GM19328 (cell line): Measurements from ENCODE around the gene BLACAT1.
"Not testable (repeated sequence)": the region's sequence is repeated elsewhere in the genome, so short reads cannot be mapped to it uniquely, and the experiment has no call there.

Source experiments
- ATAC-seq: cut with Tn5 transposase; IDR thresholded peaks from one replicate; pipeline ENCODE4 v1.9.1; 2021; ENCODE audit warnings: mild to moderate bottlenecking, moderate library complexity; ENCODE audit not compliant: unreplicated experiment

Gene BLACAT1

DNA sequence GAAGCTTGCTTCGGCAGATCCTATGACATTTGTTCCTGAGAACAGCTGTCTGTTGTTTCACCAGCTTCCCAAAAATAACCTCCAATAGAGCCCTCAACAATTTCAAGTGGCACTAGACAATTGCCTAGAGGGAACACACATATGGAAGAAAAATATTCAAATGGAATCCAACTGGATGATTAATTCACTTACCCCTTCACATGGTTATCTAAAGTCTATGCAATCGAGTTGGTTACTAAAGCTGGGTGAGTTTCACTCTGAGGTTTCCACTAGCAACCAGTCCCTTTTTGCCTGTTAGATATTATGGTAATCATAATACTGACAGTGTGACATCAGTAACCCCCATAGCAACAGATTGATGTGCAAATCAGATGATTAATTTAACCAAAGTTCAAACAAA is 34.0 kb downstream of the BLACAT1 start, which contains the start of gene LEMD1:
Gene LEMD1 (minus strand): TSS at position 259 of the 400 bp plus-strand sequence. CDS start 1,520 bp downstream, outside the sequence.
- ATAC-seq: no peak

DNA sequence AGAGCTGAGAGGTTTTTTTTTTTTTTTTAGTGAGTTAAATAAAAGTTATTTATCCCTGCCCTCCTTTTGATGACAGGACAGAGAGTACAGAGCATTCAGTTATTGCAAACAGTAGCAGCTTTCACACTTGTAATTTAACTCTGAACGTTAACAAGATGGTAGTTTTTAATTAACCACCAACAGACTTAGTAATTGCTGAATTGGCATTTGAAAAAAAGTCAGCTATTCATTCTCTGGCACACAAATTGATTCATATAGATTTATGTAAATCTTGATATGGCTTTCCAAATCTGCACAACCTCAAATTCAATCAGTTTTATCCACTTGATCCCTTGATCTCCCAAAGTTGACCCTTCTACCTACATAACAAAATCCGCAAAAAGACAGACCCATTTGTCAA is 34.9 kb downstream of the BLACAT1 start:
- ATAC-seq: no peak

DNA sequence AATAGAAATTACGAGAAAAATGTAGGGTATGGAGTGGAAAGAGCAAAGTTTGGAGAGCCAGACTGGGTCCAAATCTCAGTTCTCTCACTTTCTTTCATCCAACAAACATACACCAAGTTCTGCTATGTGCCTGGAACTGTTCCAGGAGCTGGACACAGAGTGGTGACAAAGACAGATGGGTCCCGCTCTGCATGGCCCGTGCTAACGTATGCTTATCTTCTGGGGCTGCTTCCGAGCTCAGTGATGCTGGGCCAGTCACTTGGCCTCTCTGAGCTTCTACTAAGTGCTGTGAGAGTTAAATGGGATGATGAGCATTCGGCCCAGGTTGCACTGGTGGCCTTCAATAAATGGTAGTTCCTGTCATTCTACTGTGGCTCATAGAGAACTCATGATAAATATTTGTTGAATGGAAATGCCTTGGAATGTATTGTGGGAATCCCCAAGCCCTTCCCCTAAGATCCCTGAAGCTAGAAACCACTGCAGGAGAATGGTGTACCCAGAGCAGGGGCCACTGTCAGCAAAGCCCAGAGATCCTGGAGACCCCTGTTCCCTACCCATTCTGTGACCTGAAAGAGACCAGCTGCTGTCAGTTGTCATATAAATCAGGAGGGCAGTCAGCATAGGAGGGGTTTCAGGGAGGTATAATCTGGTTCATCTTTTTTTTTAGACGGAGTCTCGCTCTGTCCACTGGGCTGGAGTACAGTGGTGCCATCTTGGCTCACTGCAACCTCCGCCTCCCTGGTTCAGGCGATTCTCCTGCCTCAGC is 37.8 kb downstream of the BLACAT1 start:
- ATAC-seq: no peak

- no peak for ATAC-seq
Measured at GRCh38 chr1:205416322-205416721, 39.5 kb downstream of the BLACAT1 start.

GRCh38 chr1:205410581-205411298 is 45.1 kb downstream of the BLACAT1 start:
- ATAC-seq: no peak

GRCh38 chr1:205407970-205408369 is 47.9 kb downstream of the BLACAT1 start:
- no peak for ATAC-seq

DNA sequence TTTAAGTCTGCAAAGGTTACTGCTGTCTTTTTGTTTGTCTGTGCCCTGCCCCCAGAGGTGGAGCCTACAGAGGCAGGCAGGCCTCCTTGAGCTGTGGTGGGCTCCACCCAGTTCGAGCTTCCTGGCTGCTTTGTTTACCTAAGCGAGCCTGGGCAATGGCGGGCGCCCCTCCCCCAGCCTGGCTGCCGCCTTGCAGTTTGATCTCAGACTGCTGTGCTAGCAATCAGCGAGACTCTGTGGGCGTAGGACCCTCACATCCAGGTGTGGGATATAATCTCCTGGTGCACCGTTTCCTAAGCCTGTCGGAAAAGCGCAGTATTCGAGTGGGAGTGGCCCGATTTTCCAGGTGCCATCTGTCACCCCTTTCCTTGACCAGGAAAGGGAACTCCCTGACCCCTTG is 49.6 kb downstream of the BLACAT1 start:
- not testable (repeated sequence) for ATAC-seq
